H9 (cell line): ENCODE results near the gene TMEM106B. TPM values are rescaled to one million over a fixed set of nuclear protein-coding genes. Genes with fewer than 3 reads are reported as not detected.

Experiments used
- DNase-seq: peaks from one replicate; pipeline ENCODE4 v3.0.0-alpha.2; 2017
- H2AFZ ChIP-seq: one replicate; pipeline ENCODE4 v1.6.1; 2013; ENCODE audit warnings: mild to moderate bottlenecking, low read length, control low read depth, moderate library complexity
- H2AK5ac ChIP-seq: 2 replicates; pipeline ENCODE4 v1.6.1; 2013; ENCODE audit warnings: low read length, control low read depth, mixed read lengths; ENCODE audit not compliant: insufficient read length
- H2BK120ac ChIP-seq: one replicate; pipeline ENCODE4 v1.6.1; 2013; ENCODE audit warnings: low read depth, mild to moderate bottlenecking, low read length, control low read depth, inconsistent platforms; ENCODE audit not compliant: poor library complexity, severe bottlenecking
- H2BK12ac ChIP-seq: 2 replicates; pipeline ENCODE4 v1.6.1; 2013; ENCODE audit warnings: low read length, control low read depth, mixed read lengths, low read depth; ENCODE audit not compliant: insufficient read length
- H2BK15ac ChIP-seq: 2 replicates; pipeline ENCODE4 v1.6.1; 2013; ENCODE audit warnings: low read depth, low read length, control low read depth
- H2BK20ac ChIP-seq: one replicate; pipeline ENCODE4 v1.6.1; 2013; ENCODE audit warnings: low read depth, mild to moderate bottlenecking, low read length, control low read depth, inconsistent platforms; ENCODE audit not compliant: poor library complexity, severe bottlenecking
- H2BK5ac ChIP-seq: 2 replicates; pipeline ENCODE4 v1.6.1; 2013; ENCODE audit warnings: low read length, control low read depth, mixed read lengths; ENCODE audit not compliant: insufficient read length
- H3K14ac ChIP-seq: 2 replicates; pipeline ENCODE4 v1.6.1; 2013; ENCODE audit warnings: low read length, control low read depth; ENCODE audit not compliant: insufficient read depth
- H3K18ac ChIP-seq: 2 replicates; pipeline ENCODE4 v1.6.1; 2013; ENCODE audit warnings: low read depth, mild to moderate bottlenecking, mixed read lengths, low read length, control low read depth; ENCODE audit not compliant: insufficient read length
- H3K23ac ChIP-seq: 2 replicates; pipeline ENCODE4 v1.6.1; 2013; ENCODE audit warnings: low read length, control low read depth, mixed read lengths, low read depth; ENCODE audit not compliant: insufficient read length
- H3K23me2 ChIP-seq: 2 replicates; pipeline ENCODE4 v1.6.1; 2013; ENCODE audit warnings: low read depth, mild to moderate bottlenecking, mixed read lengths, low read length, control low read depth; ENCODE audit not compliant: insufficient read length, poor library complexity, severe bottlenecking
- H3K27ac ChIP-seq: 2 replicates; pipeline ENCODE4 v1.5.1; 2013; ENCODE audit warnings: low read length, control low read depth, mixed read lengths, low read depth; ENCODE audit not compliant: insufficient read length
- H3K27me3 ChIP-seq: 2 replicates; pipeline ENCODE4 v1.6.1; 2013; ENCODE audit warnings: low read length, control low read depth, inconsistent platforms; ENCODE audit not compliant: insufficient read depth
- H3K4ac ChIP-seq: 2 replicates; pipeline ENCODE4 v1.6.1; 2013; ENCODE audit warnings: low read depth, mild to moderate bottlenecking, control low read depth, inconsistent platforms, low read length, moderate library complexity
- H3K4me1 ChIP-seq: 2 replicates; pipeline ENCODE4 v1.6.1; 2013; ENCODE audit warnings: low read length, control low read depth, inconsistent platforms; ENCODE audit not compliant: insufficient read depth
- H3K4me2 ChIP-seq: 2 replicates; pipeline ENCODE4 v1.6.1; 2013; ENCODE audit warnings: low read length, control low read depth, mixed read lengths; ENCODE audit not compliant: insufficient read length, insufficient read depth
- H3K56ac ChIP-seq: 2 replicates; pipeline ENCODE4 v1.6.1; 2013; ENCODE audit warnings: low read depth, mild to moderate bottlenecking, mixed read lengths, low read length, control low read depth; ENCODE audit not compliant: insufficient read length
- H3K79me1 ChIP-seq: 2 replicates; pipeline ENCODE4 v1.6.1; 2013; ENCODE audit warnings: low read depth, mild to moderate bottlenecking, moderate library complexity, low read length, control low read depth, inconsistent platforms; ENCODE audit not compliant: insufficient read depth, poor library complexity, severe bottlenecking
- H3K79me2 ChIP-seq: 2 replicates; pipeline ENCODE4 v1.6.1; 2013; ENCODE audit warnings: low read length, control low read depth, inconsistent platforms; ENCODE audit not compliant: insufficient read depth
- H3K9ac ChIP-seq: 2 replicates; pipeline ENCODE4 v1.6.1; 2013; ENCODE audit warnings: low read length, control low read depth, mixed read lengths; ENCODE audit not compliant: insufficient read length; ENCODE audit errors: extremely low read depth
- H3K9me3 ChIP-seq: one replicate; pipeline ENCODE4 v1.6.1; 2013; ENCODE audit warnings: low read depth, low read length, inconsistent platforms; ENCODE audit not compliant: control insufficient read depth
- H3T11ph ChIP-seq: one replicate; pipeline ENCODE4 v1.6.1; 2013; ENCODE audit warnings: mild to moderate bottlenecking, low read length, control low read depth, inconsistent platforms
- H4K20me1 ChIP-seq: one replicate; pipeline ENCODE4 v1.6.1; 2013; ENCODE audit not compliant: control insufficient read depth, insufficient read length, insufficient read depth
- H4K5ac ChIP-seq: 2 replicates; pipeline ENCODE4 v1.6.1; 2013; ENCODE audit warnings: low read depth, mild to moderate bottlenecking, mixed read lengths, low read length, control low read depth; ENCODE audit not compliant: insufficient read length
- H4K8ac ChIP-seq: replicated peaks from 2 replicates; pipeline ENCODE4 v1.6.1; 2013; ENCODE audit warnings: low read length, control low read depth, mixed read lengths, low read depth; ENCODE audit not compliant: insufficient read length
- H4K91ac ChIP-seq: 2 replicates; pipeline ENCODE4 v1.6.1; 2013; ENCODE audit warnings: low read depth, mild to moderate bottlenecking, moderate library complexity, mixed read lengths, low read length, control low read depth; ENCODE audit not compliant: insufficient read length
- H3K27ac Mint-ChIP-seq, 3 experiments: 2 replicates in 2 of 3; 3 replicates in 1 of 3; pipeline ENCODE4 v1.8.0; 2020 to 2021; ENCODE audit warnings: mixed read lengths in 3 of 3, mild to moderate bottlenecking in 1 of 3, moderate library complexity in 1 of 3
- H3K27me3 Mint-ChIP-seq: 2 replicates; pipeline ENCODE4 v1.8.0; 2021; ENCODE audit warnings: low read depth, mild to moderate bottlenecking, moderate library complexity, mixed read lengths
- H3K36me3 Mint-ChIP-seq, 3 experiments: 2 replicates in 2 of 3; 3 replicates in 1 of 3; pipeline ENCODE4 v1.8.0; 2020 to 2021; ENCODE audit warnings: low read depth in 3 of 3, mixed read lengths in 3 of 3; ENCODE audit not compliant: insufficient read depth in 1 of 3
- H3K4me1 Mint-ChIP-seq, 2 experiments: 2 replicates each; pipeline ENCODE4 v1.8.0; 2020; ENCODE audit warnings: mixed read lengths in 2 of 2
- H3K4me3 Mint-ChIP-seq, 2 experiments: 2 replicates in 1 of 2; 3 replicates in 1 of 2; pipeline ENCODE4 v1.8.0; 2020 to 2021; ENCODE audit warnings: mild to moderate bottlenecking in 2 of 2, mixed read lengths in 2 of 2, moderate library complexity in 1 of 2
- H3K9me3 Mint-ChIP-seq, 2 experiments: 2 replicates in 1 of 2; 3 replicates in 1 of 2; pipeline ENCODE4 v1.8.0; 2020; ENCODE audit warnings: mild to moderate bottlenecking in 2 of 2, mixed read lengths in 2 of 2, moderate library complexity in 1 of 2
- WGBS: extraction: QIAGEN DNeasy Blood & Tissue Kit; methylation state at CpG from one replicate; pipeline ENCODE4 v1.1.7; 2013; ENCODE audit warnings: missing lambda C conversion rate, low lambda C conversion rate, mixed read lengths; ENCODE audit not compliant: insufficient read length; ENCODE audit errors: extremely low coverage; 5-methylcytosine and 5-hydroxymethylcytosine counted together
- total RNA-seq: library from RNA; stranded (reverse); gene quantifications from 2 replicates; pipeline ENCODE4 v1.2.1, GENCODE V29; 2021
- TF ChIP-seq, protein P1 (sequence below): fragments of 200-600 bp; sonication (generic); conservative IDR thresholded peaks from 3 replicates; pipeline ENCODE4 v1.8.0; 2021; ENCODE audit warnings: antibody characterized with exemption, mild to moderate bottlenecking

The TMEM106B gene
- total RNA-seq, 1 experiment from 2014 or later, result 28.4 TPM

GRCh38 chr7:12267542-12267941 lies 56.4 kb downstream of the TMEM106B start:
- H3K4me2 ChIP-seq, result no peak overlapping the region
- no peak overlapping the region for H2AFZ ChIP-seq
- no peak overlapping the region for H2BK12ac ChIP-seq
- H2BK5ac ChIP-seq, result no peak overlapping the region
- H2AK5ac ChIP-seq, result no peak overlapping the region
- H3K27me3 ChIP-seq, result no peaks in the 10 kb centered on the region
- no peaks in the 10 kb centered on the region for H3K23me2 ChIP-seq
- no peak overlapping the region for H3K9ac ChIP-seq
- no peak overlapping the region for H3K56ac ChIP-seq
- no peak overlapping the region for H3K14ac ChIP-seq
- H4K5ac ChIP-seq, result no peak overlapping the region
- Mint-ChIP-seq H3K27me3 (no peaks in the 10 kb centered on the region), H3K27ac (no peak overlapping the region), H3K36me3 (no peaks in the 10 kb centered on the region; a peak in 1 of 7 replicates), H3K4me3 (no peak overlapping the region), H3K9me3 (no peaks in the 10 kb centered on the region), H3K4me1 (no peaks in the 10 kb centered on the region)
- H3K4me1 ChIP-seq, result no peaks in the 10 kb centered on the region
- H2BK15ac ChIP-seq, result no peak overlapping the region
- no peak for DNase-seq
- H3K23ac ChIP-seq, result no peak overlapping the region
- no peak overlapping the region for H3K27ac ChIP-seq
- H4K20me1 ChIP-seq, result no peaks in the 10 kb centered on the region
- H4K8ac ChIP-seq, result no peak overlapping the region
- H3K4ac ChIP-seq, result no peak overlapping the region
- no peak overlapping the region for H4K91ac ChIP-seq
- TF ChIP-seq, protein P1, sequence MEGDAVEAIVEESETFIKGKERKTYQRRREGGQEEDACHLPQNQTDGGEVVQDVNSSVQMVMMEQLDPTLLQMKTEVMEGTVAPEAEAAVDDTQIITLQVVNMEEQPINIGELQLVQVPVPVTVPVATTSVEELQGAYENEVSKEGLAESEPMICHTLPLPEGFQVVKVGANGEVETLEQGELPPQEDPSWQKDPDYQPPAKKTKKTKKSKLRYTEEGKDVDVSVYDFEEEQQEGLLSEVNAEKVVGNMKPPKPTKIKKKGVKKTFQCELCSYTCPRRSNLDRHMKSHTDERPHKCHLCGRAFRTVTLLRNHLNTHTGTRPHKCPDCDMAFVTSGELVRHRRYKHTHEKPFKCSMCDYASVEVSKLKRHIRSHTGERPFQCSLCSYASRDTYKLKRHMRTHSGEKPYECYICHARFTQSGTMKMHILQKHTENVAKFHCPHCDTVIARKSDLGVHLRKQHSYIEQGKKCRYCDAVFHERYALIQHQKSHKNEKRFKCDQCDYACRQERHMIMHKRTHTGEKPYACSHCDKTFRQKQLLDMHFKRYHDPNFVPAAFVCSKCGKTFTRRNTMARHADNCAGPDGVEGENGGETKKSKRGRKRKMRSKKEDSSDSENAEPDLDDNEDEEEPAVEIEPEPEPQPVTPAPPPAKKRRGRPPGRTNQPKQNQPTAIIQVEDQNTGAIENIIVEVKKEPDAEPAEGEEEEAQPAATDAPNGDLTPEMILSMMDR, result no peak
- H2BK20ac ChIP-seq, result no peak overlapping the region
- H3K9me3 ChIP-seq, result no peaks in the 10 kb centered on the region
- no peaks in the 10 kb centered on the region for H3K79me1 ChIP-seq
- H3K79me2 ChIP-seq, result no peaks in the 10 kb centered on the region
- no peak overlapping the region for H2BK120ac ChIP-seq
- H3K18ac ChIP-seq, result no peak overlapping the region
- WGBS, result no CpG with 5 or more reads among the region's 1 CpG
- no peak overlapping the region for H3T11ph ChIP-seq
